GM12891 (cell line): Measurements from ENCODE around the gene LRFN5.

ENCODE experiments used
- PAX5 ChIP-seq: IDR thresholded peaks from 2 replicates; pipeline ENCODE4 v1.6.1; 2011; ENCODE audit warnings: low read length, moderate library complexity, mild to moderate bottlenecking; ENCODE audit not compliant: insufficient read depth, severe bottlenecking
- POLR2A ChIP-seq: IDR thresholded peaks from 2 replicates; pipeline ENCODE4 v1.6.1; 2011; ENCODE audit warnings: low read depth, low read length, control low read depth
- POLR2AphosphoS5 ChIP-seq: IDR thresholded peaks from 2 replicates; pipeline ENCODE4 v1.6.1; 2011; ENCODE audit warnings: low read depth, low read length, control low read depth
- POU2F2 ChIP-seq: IDR thresholded peaks from 2 replicates; pipeline ENCODE4 v1.6.1; 2011; ENCODE audit warnings: low read depth, mild to moderate bottlenecking, control low read depth, low read length, moderate library complexity
- TAF1 ChIP-seq: IDR thresholded peaks from 2 replicates; pipeline ENCODE4 v1.6.1; 2011; ENCODE audit warnings: low read depth, low read length, control low read depth

- no peak for TF ChIP-seq POLR2AphosphoS5
- no peak for TF ChIP-seq POLR2A
- no peak for TF ChIP-seq PAX5
- TF ChIP-seq TAF1: no peak
- no peak for TF ChIP-seq POU2F2
These were observed 47.5 kb downstream of the LRFN5 start for GRCh38 chr14:41654196-41654595.
